ENCODE results near the gene TMC1. TPM values are rescaled to one million over a fixed set of nuclear protein-coding genes. Genes with fewer than 3 reads are reported as not detected.

TMC1 gene
- total RNA-seq, 4 donors from 2014 or later, result 0.30 to 2.3 (median 0.44) TPM; not detected in 1

DNA sequence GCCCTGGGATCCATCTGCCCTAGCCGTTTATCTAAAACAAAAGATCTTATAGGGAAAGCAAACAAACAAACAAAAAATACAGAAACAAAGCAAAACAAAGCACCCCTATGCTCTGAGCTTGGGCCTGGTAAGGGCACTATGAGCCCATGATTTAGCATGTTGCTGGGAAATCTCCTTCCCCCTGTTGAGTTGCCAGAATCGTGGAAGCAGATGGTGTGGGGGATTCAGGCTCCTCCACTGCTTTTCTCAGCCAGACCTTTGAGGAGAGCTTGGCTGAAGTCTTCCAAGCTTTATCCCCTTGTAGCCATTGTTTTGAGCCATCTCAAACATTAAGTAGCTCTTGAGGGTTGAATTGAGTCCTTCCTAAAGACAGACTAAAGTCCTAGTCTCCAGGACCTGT is 29.9 kb downstream of the TMC1 start:
- H3K27ac ChIP-seq, result peak overlapping the region in 2 of 4 donors; percentile 20 to 78
- H3K4me3 ChIP-seq, result no peak overlapping the region
- H3K9me3 ChIP-seq, result no peaks in the 10 kb centered on the region
- no peak for DNase-seq (ENCODE audit: low spot score in 2 of 2)
- no peaks in the 10 kb centered on the region for H3K36me3 ChIP-seq
- H3K27me3 ChIP-seq, result no peaks in the 10 kb centered on the region
- TF ChIP-seq POLR2A (IDR thresholded peaks at IDR 0.05) (no peak), CTCF (IDR thresholded peaks at IDR 0.05) (no peak), EP300 (IDR thresholded peaks at IDR 0.05) (no peak)
- peaks cover 0 to 30% (median 3%) of the 10 kb centered on the region in 4 donors for H3K4me1 ChIP-seq
- 48 to 60% methylated on average over 2 of the region's 2 CpGs for WGBS, 2 donors

DNA sequence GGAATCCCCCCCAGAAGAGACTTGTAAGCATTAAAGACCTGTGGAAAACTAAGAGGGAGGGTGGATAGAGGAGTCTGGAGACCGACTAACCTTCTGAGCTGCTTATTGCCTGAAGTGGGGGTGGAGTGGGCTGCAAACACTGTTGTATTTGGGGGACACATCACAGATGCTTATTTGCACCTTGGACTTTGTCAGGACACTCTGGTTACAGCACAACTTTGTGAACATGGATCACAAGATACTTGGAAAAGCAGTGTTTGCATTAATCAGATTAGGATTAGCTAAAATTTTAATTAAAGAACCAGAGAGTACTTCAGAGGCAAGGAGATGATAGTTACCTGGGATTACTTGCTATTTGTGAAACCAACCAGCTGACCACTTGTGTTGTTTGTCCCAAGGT is 30.9 kb downstream of the TMC1 start:
- TF ChIP-seq CTCF (IDR thresholded peaks at IDR 0.05) (no peak), POLR2A (IDR thresholded peaks at IDR 0.05) (no peak), EP300 (IDR thresholded peaks at IDR 0.05) (no peak)
- no peak for DNase-seq (ENCODE audit: low spot score in 2 of 2)
- Histone ChIP-seq H3K27me3 (no peaks in the 10 kb centered on the region), H3K27ac (peak overlapping the region in 2 of 4 donors; percentile 78 to 85), H3K9me3 (no peaks in the 10 kb centered on the region), H3K4me1 (peaks cover 0 to 38% (median 3%) of the 10 kb centered on the region in 4 donors), H3K36me3 (no peaks in the 10 kb centered on the region), H3K4me3 (no peak overlapping the region)
- WGBS, 2 donors, result 38 to 41% methylated on average over 1 of the region's 1 CpG

- no peaks in the 10 kb centered on the region for H3K9me3 ChIP-seq
- peak in 1 of 2 donors; percentile 32 for DNase-seq (ENCODE audit: low spot score in 2 of 2)
- WGBS, 2 donors, result 16 to 25% methylated on average over 3 of the region's 3 CpGs
- H3K36me3 ChIP-seq, result no peaks in the 10 kb centered on the region
- no peaks in the 10 kb centered on the region for H3K27me3 ChIP-seq
- no peak overlapping the region for H3K4me3 ChIP-seq
- peaks cover 0 to 42% (median 3%) of the 10 kb centered on the region in 4 donors for H3K4me1 ChIP-seq
- peak overlapping the region; percentile 38 to 85 (median 73) for H3K27ac ChIP-seq
- no peak for TF ChIP-seq CTCF (IDR thresholded peaks at IDR 0.05)
- TF ChIP-seq EP300 (IDR thresholded peaks at IDR 0.05), result peak; percentile 58 to 66
These were observed 32.8 kb downstream of the TMC1 start for GRCh38 chr9:72554221-72554641.

- WGBS, 2 donors, result 29 to 32% methylated on average over 2 of the region's 2 CpGs
- H3K27ac ChIP-seq, result peak overlapping the region in 2 of 4 donors; percentile 25 to 78
- H3K27me3 ChIP-seq, result no peaks in the 10 kb centered on the region
- no peaks in the 10 kb centered on the region for H3K36me3 ChIP-seq
- H3K4me1 ChIP-seq, result peaks cover 0 to 42% (median 3%) of the 10 kb centered on the region in 4 donors
- H3K4me3 ChIP-seq, result no peak overlapping the region
- no peaks in the 10 kb centered on the region for H3K9me3 ChIP-seq
- TF ChIP-seq POLR2A (IDR thresholded peaks at IDR 0.05), result no peak
- no peak for TF ChIP-seq EP300 (IDR thresholded peaks at IDR 0.05)
- TF ChIP-seq CTCF (IDR thresholded peaks at IDR 0.05), result no peak
- DNase-seq (ENCODE audit: low spot score in 2 of 2), result no peak
These were observed 36.1 kb downstream of the TMC1 start for GRCh38 chr9:72557549-72557948.

DNA sequence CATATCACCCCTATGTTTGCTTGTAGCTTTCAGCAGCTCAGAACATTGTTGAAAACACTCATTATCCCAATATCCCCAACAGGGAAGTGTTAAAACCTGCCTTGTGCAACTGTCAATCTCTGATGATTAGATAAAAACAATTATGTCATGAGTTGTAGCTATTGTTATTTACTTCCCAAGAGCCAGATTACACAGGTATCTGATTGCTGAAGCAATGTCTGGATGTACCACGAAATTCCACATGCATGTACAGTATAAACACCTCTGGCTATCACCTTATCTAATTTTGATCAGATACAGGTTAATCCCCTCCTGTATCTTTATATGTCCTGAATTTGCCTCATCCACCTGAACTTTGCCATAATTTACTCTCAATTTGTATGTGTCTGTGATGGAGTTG is 38.7 kb downstream of the TMC1 start:
- TF ChIP-seq EP300 (IDR thresholded peaks at IDR 0.05) (no peak), CTCF (IDR thresholded peaks at IDR 0.05) (no peak), POLR2A (IDR thresholded peaks at IDR 0.05) (no peak)
- no peak for DNase-seq (ENCODE audit: low spot score in 2 of 2)
- no peaks in the 10 kb centered on the region for H3K27me3 ChIP-seq
- H3K4me3 ChIP-seq, result no peak overlapping the region
- peaks cover 0 to 21% (median 0%) of the 10 kb centered on the region in 4 donors for H3K4me1 ChIP-seq
- 90 to 91% methylated on average over 1 of the region's 1 CpG for WGBS, 2 donors
- H3K27ac ChIP-seq, result no peak overlapping the region
- no peaks in the 10 kb centered on the region for H3K36me3 ChIP-seq
- no peaks in the 10 kb centered on the region for H3K9me3 ChIP-seq

Measured in tibial nerve (tissue), 4 donors.